PFSK-1 (cell line): ENCODE measurements around the gene RPLP1.

Source experiments
- FOXP2 ChIP-seq: optimal IDR thresholded peaks from 2 replicates; pipeline ENCODE3; 2011; ENCODE audit warnings: borderline replicate concordance, control low read depth, inconsistent platforms; ENCODE audit not compliant: insufficient read depth; ENCODE audit errors: extremely low read length, extremely low read depth
- POLR2AphosphoS5 ChIP-seq: IDR thresholded peaks from 2 replicates; pipeline ENCODE4 v1.6.1; 2012; ENCODE audit warnings: low read depth, mild to moderate bottlenecking, control low read depth, low read length, moderate library complexity
- REST ChIP-seq, 2 experiments: IDR thresholded peaks; 2 replicates each; pipeline versions ENCODE4 v1.6.1 to v1.8.0; 2011 to 2012; ENCODE audit warnings: low read depth in 2 of 2, low read length in 2 of 2, control low read depth in 1 of 2, inconsistent platforms in 1 of 2, mild to moderate bottlenecking in 1 of 2, moderate library complexity in 1 of 2; ENCODE audit not compliant: insufficient read depth in 1 of 2
- SIN3A ChIP-seq: IDR thresholded peaks from 2 replicates; pipeline ENCODE4 v1.6.1; 2012; ENCODE audit warnings: mild to moderate bottlenecking, low read length, moderate library complexity, borderline replicate concordance; ENCODE audit not compliant: insufficient read depth
- TAF1 ChIP-seq: IDR thresholded peaks from 2 replicates; pipeline ENCODE4 v1.6.1; 2012; ENCODE audit warnings: low read length, control low read depth, borderline replicate concordance; ENCODE audit not compliant: insufficient read depth

GRCh38 chr15:69462030-69462492 is 9.4 kb downstream of the RPLP1 start:
- TF ChIP-seq TAF1 (no peak), SIN3A (no peak), POLR2AphosphoS5 (no peak), REST (IDR thresholded peaks at IDR 0.05; ENCODE audit: insufficient read depth in 1 of 2, low read depth in 2 of 2, low read length in 2 of 2) (no peak), FOXP2 (no peak)
